Heart left ventricle (tissue), 13 donors: Measurements from ENCODE around the gene MAN2B2.

Experiments
- POLR2A ChIP-seq, 2 donors: fragments of 450-650 bp; IDR thresholded peaks; one replicate each; pipeline ENCODE4 v1.6.1; 2017; ENCODE audit warnings: antibody characterized with exemption in 2 of 2, mild to moderate bottlenecking in 2 of 2, moderate library complexity in 2 of 2
- TF ChIP-seq, protein P1 (sequence below), 12 donors: fragments of 200-600 bp; sonication (generic) in 4 of 12; IDR thresholded peaks; one replicate each; pipeline versions ENCODE4 v1.5.0 to v1.8.0; 2018 to 2022; ENCODE audit warnings: antibody characterized with exemption in 12 of 12, mild to moderate bottlenecking in 5 of 12
- donor health status: ischemic (EF 13 %, LVEDD 7.1; RV severe dilation, severe dysfunction).
- donor health status: DM: no; HTN: yes; CAD: no.
- donor health status: DM: no; HTN: no; CAD: no.
- donor health status: ischemic (EF 25% LVEDD 6.9; RV normal size, moderate dysfunction).
- donor health status: ischemic (EF 25% LVEDD 5.7; RV mildly dilated, moderate dysfunction).
- donor health status: ischemic (EF 35%, LVEDD 5.7; RV mildly dilated, moderate dysfunction).
- donor health status: nonischemic (EF 11% LVEDD 7.7; RV severe dilation, severe dysfunction).
- donor health status: DM: yes; HTN: yes; CAD: no.
- donor health status: PGD.
- donor health status: ischemic (EF 29% LVEDD 5.4; RV normal size, mild dysfunction).
- donor health status: nonischemic (EF 23%, LVEDD 6.1; RV moderate dilation, normal function).

- TF ChIP-seq, protein P1, sequence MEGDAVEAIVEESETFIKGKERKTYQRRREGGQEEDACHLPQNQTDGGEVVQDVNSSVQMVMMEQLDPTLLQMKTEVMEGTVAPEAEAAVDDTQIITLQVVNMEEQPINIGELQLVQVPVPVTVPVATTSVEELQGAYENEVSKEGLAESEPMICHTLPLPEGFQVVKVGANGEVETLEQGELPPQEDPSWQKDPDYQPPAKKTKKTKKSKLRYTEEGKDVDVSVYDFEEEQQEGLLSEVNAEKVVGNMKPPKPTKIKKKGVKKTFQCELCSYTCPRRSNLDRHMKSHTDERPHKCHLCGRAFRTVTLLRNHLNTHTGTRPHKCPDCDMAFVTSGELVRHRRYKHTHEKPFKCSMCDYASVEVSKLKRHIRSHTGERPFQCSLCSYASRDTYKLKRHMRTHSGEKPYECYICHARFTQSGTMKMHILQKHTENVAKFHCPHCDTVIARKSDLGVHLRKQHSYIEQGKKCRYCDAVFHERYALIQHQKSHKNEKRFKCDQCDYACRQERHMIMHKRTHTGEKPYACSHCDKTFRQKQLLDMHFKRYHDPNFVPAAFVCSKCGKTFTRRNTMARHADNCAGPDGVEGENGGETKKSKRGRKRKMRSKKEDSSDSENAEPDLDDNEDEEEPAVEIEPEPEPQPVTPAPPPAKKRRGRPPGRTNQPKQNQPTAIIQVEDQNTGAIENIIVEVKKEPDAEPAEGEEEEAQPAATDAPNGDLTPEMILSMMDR (IDR thresholded peaks at IDR 0.05): no peak
- TF ChIP-seq POLR2A (IDR thresholded peaks at IDR 0.05): no peak
These were observed 1.9 kb downstream of the MAN2B2 start for GRCh38 chr4:6576932-6577331.
